Measurements from ENCODE around the gene MYBPC3. TPM values are rescaled to one million over a fixed set of nuclear protein-coding genes. Genes with fewer than 3 reads are reported as not detected.

MYBPC3 gene
- total and polyA plus RNA-seq, 2 donors (not counting 3 experiments of a cell fraction or from before 2014, with no cell fraction given), result not detected

DNA sequence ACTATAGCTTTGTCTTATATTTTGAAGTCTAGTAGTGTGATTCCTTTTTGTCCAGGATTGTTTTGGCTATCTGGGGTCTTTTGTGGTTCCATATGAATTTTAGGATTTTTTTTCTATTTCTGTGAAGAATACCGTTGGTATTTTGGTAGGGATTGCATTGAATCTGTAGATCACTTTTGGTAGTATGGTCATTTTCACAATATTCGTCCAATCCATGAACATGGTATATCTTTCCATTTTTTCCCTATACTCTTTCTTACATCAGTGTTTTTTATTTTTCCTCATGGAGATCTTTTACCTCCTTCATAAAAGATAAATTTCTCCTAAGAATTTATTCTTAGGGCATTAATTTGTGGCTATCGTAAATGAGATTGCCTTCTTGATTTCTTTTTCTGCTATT, 53.4 kb downstream of the MYBPC3 start:
- Histone ChIP-seq H3K27ac (ENCODE audit: insufficient read depth, low read depth, low read length) (no peak overlapping the region), H2AFZ (ENCODE audit: low read depth, low read length) (no peak overlapping the region), H3K9ac (replicated peaks; ENCODE audit: extremely low read depth, insufficient read depth, low read length) (no peak overlapping the region), H3K4me3 (replicated peaks in 1 of 3; ENCODE audit: insufficient read depth in 1 of 3, low read depth in 1 of 3, low read length in 3 of 3) (no peak overlapping the region), H3K27me3 (ENCODE audit: control insufficient read depth in 2 of 2, insufficient read depth in 2 of 2, low read length in 2 of 2) (no peaks in the 10 kb centered on the region), H3K36me3 (ENCODE audit: control insufficient read depth in 2 of 2, extremely low read depth in 1 of 2, insufficient read depth in 2 of 2, low read length in 2 of 2) (peaks cover 4 to 9% of the 10 kb centered on the region in 2 experiments), H3K4me1 (ENCODE audit: control insufficient read depth, extremely low read depth, insufficient read depth, low read length) (no peaks in the 10 kb centered on the region), H3K9me1 (replicated peaks; ENCODE audit: control insufficient read depth, extremely low read depth, insufficient read depth, low read length) (no peaks in the 10 kb centered on the region), H3K4me2 (ENCODE audit: insufficient read depth, low read length) (no peak overlapping the region), H3K9me3 (replicated peaks; ENCODE audit: control insufficient read depth, insufficient read depth, low read length) (no peaks in the 10 kb centered on the region), H3K79me2 (ENCODE audit: control insufficient read depth, insufficient read depth, low read length) (no peaks in the 10 kb centered on the region), H4K20me1 (replicated peaks; ENCODE audit: control insufficient read depth, extremely low read depth, insufficient read depth, low read length) (no peaks in the 10 kb centered on the region)
- ChIA-PET CTCF (interaction anchor here (1.0 kb wide), 1 partner anchor 56 kb away, joined by 3 read pairs; no protein-coding TSS in a partner anchor), POLR2A (no interaction called here)
- DNase-seq (ENCODE audit: low read depth, low spot score), result no peak
- no peak for FAIRE-seq
- TF ChIP-seq JUN (IDR thresholded peaks at IDR 0.05; ENCODE audit: borderline replicate concordance, insufficient read depth, insufficient read length, low read depth) (no peak), GATA2 (IDR thresholded peaks at IDR 0.05; ENCODE audit: insufficient read depth, insufficient read length, low read depth, low read length) (no peak), EZH2 (IDR thresholded peaks at IDR 0.05; ENCODE audit: borderline replicate concordance, low read depth, low read length, severe bottlenecking) (no peak), FOS (IDR thresholded peaks at IDR 0.05; ENCODE audit: borderline replicate concordance, insufficient read depth, low read length) (no peak), MYC (IDR thresholded peaks at IDR 0.05; ENCODE audit: low read depth, low read length) (no peak), POLR2A (IDR thresholded peaks at IDR 0.05; ENCODE audit: low read depth, low read length) (no peak), POLR2AphosphoS5 (IDR thresholded peaks at IDR 0.05; ENCODE audit: insufficient read depth, low read depth, low read length) (no peak)
- TF ChIP-seq, protein P1, sequence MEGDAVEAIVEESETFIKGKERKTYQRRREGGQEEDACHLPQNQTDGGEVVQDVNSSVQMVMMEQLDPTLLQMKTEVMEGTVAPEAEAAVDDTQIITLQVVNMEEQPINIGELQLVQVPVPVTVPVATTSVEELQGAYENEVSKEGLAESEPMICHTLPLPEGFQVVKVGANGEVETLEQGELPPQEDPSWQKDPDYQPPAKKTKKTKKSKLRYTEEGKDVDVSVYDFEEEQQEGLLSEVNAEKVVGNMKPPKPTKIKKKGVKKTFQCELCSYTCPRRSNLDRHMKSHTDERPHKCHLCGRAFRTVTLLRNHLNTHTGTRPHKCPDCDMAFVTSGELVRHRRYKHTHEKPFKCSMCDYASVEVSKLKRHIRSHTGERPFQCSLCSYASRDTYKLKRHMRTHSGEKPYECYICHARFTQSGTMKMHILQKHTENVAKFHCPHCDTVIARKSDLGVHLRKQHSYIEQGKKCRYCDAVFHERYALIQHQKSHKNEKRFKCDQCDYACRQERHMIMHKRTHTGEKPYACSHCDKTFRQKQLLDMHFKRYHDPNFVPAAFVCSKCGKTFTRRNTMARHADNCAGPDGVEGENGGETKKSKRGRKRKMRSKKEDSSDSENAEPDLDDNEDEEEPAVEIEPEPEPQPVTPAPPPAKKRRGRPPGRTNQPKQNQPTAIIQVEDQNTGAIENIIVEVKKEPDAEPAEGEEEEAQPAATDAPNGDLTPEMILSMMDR (IDR thresholded peaks at IDR 0.05; ENCODE audit: extremely low read depth in 1 of 2, insufficient read depth in 1 of 2, low read depth in 1 of 2, low read length in 2 of 2), result no peak
- TF ChIP-seq, protein P2, sequence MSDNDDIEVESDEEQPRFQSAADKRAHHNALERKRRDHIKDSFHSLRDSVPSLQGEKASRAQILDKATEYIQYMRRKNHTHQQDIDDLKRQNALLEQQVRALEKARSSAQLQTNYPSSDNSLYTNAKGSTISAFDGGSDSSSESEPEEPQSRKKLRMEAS (IDR thresholded peaks at IDR 0.05; ENCODE audit: insufficient read depth, insufficient read length), result no peak
- dilution Hi-C loops (cut with MboI; ENCODE audit: extremely low pct_ligation_motif_present, low sequenced_read_pairs), result no loop called here
- no TSS peak for BruUV-seq (replicated peaks)
- intact Hi-C loops (cut with micrococcal nuclease), result no loop called here

All from endothelial cell of umbilical vein (primary cell).